ENCODE results near the gene IGIP.

IGIP gene

GRCh38 chr5:140125637-140126036 lies at the start of gene IGIP:
Gene IGIP, plus strand, starts transcription at chr5:140125937. Its CDS starts 2,540 bp downstream, at chr5:140128477.
- in situ Hi-C loops (cut with MboI; ENCODE audit: low sequenced_read_pairs): no loop called here

DNA sequence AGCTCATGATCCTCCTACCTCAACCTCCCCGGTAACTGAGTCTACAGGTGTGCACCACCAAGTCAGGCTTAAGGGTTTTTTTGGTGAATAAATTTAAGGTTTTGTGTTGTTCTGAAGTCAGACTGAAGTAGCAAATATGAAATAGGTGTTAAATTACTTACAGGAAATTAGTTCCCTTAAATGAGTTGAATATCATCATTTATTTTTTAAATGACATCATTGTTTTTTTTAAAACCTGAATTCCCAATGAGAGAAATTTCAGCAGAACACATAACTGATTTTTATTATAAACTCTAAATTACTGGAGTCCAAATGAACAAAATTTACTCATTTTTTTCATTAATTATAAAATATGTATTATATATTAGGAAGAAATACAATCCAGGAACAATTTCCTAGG lies 49.6 kb upstream of the IGIP start:
- in situ Hi-C loops (cut with MboI; ENCODE audit: low sequenced_read_pairs): no loop called here

GRCh38 chr5:140076788-140077187 lies 48.9 kb upstream of the IGIP start:
- in situ Hi-C loops (cut with MboI; ENCODE audit: low sequenced_read_pairs): no loop called here

- in situ Hi-C loops (cut with MboI; ENCODE audit: low sequenced_read_pairs): no loop called here
These were observed 42.6 kb upstream of the IGIP start for GRCh38 chr5:140083120-140083519.

DNA sequence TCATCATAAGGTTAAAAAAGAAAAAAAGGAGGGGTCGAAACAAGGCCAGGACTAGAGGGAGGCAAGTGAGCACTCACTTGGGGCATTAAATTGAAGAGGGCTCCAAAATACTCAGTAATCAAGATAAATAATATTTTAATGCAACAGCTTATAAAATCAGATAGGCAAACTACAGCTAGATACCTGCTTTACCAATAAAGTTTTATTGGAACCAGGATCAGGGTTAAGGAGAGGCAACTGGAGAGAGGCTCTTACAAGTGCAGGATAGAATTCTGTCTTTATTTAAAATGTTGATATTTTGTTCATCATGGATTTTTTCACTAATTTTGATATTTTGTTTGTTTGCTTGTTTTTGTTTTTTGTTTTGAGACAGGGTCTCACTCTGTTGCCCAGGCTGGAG lies 42.1 kb upstream of the IGIP start:
- in situ Hi-C loops (cut with MboI; ENCODE audit: low sequenced_read_pairs): no loop called here

DNA sequence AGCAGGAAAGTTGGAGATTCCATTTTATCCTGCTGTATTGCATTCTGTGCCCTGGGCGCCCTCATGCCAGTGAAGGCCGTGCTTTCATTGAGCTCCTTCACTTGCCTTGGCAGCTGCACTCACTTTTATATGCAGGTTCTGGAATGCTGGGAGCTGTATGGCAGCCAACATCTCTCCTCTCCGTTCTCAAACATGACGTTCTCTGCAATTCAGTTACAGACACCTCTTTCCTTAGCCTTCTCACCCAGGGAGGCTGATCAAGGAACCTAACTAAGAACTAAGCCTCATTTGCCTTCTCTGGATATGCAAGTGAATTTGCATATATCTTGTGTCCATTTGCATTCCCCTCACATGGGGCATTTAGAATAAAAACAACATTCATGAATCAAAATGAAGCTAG lies 41.2 kb upstream of the IGIP start:
- in situ Hi-C loops (cut with MboI; ENCODE audit: low sequenced_read_pairs): no loop called here

DNA sequence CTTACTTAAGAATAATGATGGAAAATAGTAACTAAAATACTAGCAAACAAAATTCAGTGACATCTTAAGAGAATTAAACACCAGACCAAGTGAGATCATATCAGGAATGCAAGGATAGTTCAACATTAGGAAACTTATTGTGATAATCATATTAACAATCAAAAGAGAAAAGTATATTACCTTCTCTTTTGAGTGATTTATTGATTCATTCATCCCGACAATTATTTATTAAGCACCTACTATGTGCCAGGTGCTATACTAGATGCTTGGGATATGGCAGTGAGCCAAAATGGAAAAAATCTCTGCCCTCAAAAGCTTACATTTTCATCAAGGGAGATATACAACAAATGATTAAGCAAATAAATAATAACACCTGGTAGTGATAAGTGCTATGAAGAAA lies 35.5 kb upstream of the IGIP start:
- in situ Hi-C loops (cut with MboI; ENCODE audit: low sequenced_read_pairs): no loop called here

DNA sequence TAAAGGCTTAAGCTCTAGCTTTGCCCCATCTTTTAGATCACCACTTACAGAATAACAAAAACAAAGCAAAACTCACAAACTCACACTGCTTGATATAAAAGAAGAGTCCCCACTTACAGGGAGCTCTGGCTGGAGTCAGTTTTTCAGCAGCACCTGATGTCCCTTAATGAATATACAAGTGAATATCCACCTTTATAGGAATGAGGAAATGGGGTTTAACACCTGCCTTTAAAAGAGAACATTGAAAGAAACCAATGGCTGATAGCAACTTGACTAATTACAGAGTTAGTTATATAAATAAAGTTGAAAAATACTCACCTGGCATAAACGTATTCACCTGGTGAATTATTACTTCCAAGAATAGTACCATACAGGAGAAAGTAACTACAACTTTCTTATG lies 32.6 kb upstream of the IGIP start:
- in situ Hi-C loops (cut with MboI; ENCODE audit: low sequenced_read_pairs): no loop called here

DNA sequence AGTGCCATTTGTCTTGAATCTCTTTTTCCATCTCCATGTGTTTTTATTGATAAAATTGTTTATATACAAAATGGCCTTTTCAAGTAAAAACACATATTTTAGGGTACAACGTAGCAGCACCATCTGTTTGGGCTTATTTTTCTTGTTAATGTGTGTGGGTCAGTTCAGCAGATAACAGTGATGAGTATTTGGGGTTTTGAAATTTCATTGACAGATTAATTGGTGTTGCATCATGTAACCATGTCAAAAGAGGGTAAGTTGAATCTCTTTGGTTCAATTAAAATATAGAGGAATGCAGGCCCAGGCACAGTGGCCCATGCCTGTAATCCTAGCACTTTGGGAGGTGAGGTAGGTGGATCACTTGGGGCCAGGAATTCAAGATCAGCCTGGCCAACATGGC lies 31.9 kb upstream of the IGIP start:
- in situ Hi-C loops (cut with MboI; ENCODE audit: low sequenced_read_pairs): no loop called here

DNA sequence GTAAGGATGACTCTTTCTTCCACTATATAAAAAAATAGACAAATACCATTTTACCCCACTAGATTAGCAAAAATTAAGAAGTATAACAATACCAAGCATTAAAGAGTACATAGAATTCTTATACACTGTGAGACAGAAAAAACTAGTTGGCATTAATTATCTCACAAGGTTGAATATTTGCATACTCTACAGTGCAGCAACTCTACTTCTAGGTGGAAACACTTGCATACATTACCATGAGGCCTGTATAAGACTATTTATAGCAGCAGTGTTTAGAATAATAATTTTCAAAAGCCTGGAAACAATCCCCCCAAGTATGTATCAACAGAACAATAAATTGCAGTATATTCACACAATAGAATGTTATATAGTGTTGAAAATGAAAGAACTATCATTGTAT lies 30.8 kb upstream of the IGIP start:
- in situ Hi-C loops (cut with MboI; ENCODE audit: low sequenced_read_pairs): no loop called here

DNA sequence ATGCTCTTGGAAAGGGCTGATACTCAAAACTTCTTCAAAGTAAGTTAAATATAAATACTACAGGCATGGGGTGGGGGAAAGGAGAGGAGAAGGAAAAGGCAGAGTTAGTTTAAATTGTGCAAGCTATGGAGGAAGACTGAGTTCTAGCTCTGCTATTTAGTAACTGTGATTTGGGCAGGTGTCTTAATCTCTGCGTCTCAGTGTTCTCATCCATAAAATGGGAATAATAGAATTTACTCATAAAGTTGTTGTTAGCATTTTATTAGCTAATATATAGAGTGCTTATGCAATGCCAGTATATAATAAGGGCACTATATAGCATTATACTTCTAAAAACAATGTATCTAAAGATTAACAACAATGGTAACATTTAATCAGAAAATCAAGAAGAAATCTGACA lies 24.6 kb upstream of the IGIP start:
- in situ Hi-C loops (cut with MboI; ENCODE audit: low sequenced_read_pairs): no loop called here

DNA sequence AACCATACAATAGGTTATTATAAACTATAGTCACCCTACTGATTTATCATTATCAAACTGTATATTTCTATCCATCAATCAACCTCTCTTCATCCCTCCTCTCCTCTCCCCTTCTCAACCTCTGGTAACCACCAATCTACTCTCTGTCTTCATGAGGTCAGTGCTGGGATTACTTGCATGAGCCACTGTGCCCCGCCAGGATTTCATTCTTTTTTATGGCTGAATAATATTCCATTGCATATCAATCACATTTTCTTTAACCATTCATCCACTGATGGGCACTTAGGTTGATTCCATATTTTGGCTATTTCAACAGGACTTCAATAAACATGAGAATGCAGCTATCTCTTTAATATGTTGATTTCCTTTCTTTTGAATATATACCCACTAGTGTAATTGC lies 22.6 kb upstream of the IGIP start:
- in situ Hi-C loops (cut with MboI; ENCODE audit: low sequenced_read_pairs): no loop called here

DNA sequence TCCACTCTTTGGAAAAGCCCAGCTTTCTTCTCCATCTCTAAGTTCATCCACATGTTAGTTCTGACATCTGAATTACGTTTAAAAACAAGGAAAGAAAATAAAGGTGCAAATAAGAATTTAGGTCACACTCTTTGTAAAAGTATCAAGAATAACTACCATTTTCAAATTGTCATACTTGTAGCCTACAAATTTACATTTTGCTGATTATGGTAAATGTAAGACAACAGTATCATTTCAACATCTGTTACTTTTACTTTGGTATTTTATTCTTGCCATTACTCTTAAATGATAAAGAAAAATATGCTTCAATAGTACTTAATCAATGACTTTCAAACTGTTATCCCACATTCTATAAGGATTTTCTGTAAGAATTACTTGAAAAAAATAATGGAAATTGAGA lies 21.6 kb upstream of the IGIP start:
- in situ Hi-C loops (cut with MboI; ENCODE audit: low sequenced_read_pairs): no loop called here

DNA sequence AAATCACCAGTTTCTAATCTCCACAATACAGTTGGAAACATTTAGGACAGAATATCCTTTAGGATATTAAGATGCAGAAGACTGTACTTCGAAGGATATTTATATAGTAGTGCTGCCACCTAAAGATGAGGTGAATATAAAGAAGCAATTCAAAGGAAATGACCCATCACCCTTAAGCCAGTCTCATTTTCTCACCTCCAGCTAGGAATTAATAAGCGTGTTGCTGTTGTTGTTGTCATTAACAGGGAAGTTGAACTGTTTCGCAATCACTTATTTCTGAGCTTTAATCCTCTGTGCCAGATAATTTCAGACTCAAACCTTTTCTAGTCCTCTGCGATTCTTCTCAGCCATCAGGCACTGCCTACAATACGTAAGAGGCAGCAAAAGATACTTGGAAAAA lies 19.6 kb upstream of the IGIP start:
- in situ Hi-C loops (cut with MboI; ENCODE audit: low sequenced_read_pairs): no loop called here

- in situ Hi-C loops (cut with MboI; ENCODE audit: low sequenced_read_pairs): no loop called here
These were observed 18.9 kb upstream of the IGIP start for GRCh38 chr5:140106805-140107311.

GRCh38 chr5:140107312-140108092 lies 18.2 kb upstream of the IGIP start:
- in situ Hi-C loops (cut with MboI; ENCODE audit: low sequenced_read_pairs): no loop called here

GRCh38 chr5:140108093-140109017 lies 17.4 kb upstream of the IGIP start:
- in situ Hi-C loops (cut with MboI; ENCODE audit: low sequenced_read_pairs): no loop called here

GRCh38 chr5:140109018-140109758 lies 16.5 kb upstream of the IGIP start:
- in situ Hi-C loops (cut with MboI; ENCODE audit: low sequenced_read_pairs): no loop called here

DNA sequence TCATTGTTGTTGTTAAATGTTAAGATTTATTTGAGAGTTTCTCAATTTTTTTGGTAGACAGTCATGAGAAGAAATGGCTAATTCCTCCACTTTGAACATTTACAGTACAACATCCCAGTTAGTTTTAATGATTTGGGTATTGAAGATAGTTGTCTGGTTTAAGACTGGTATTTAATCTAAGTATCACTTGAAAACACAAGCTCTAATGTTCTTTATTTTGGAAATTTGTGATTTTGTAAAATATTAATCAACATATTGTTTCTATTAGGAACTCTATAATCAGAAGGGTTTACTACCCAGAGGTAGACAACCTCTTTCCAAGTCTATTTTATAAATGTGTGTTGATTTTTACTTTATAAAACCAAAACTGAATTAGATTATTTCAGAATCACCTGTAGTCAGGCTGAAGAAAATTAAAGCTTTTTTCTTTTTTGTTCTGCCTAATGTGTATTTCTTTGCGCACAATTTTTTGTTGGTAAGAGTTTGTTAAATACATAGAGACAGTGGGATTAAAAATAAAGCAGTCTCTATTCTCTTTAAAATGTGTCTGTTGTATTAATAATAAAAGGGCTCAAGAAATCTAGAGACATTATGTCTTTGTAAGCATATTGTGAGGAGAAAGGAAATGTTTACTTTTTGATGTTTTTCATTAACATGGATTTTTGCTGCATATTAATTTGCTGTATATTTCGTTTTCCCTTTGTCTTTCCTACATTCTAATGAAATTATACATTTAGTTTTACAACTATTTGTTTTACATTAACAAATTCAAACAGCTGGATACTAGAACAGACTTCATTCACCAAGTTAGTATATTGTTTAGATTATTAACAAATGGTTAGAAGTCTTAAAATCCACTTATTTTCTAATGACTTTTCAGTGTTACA lies 15.7 kb upstream of the IGIP start:
- in situ Hi-C loops (cut with MboI; ENCODE audit: low sequenced_read_pairs): no loop called here

- in situ Hi-C loops (cut with MboI; ENCODE audit: low sequenced_read_pairs): no loop called here
These were observed 15.1 kb upstream of the IGIP start for GRCh38 chr5:140110646-140110957.
